Hepatocyte (in vitro differentiated cells): Measurements from ENCODE around the gene MYL6. TPM values are rescaled to one million over a fixed set of nuclear protein-coding genes. Genes with fewer than 3 reads are reported as not detected.

ENCODE experiments used
- DNase-seq: peaks from one replicate; pipeline ENCODE4 v3.0.0-alpha.2; 2016; ENCODE audit warnings: low spot score
- H2AFZ ChIP-seq: fragments of 200-600 bp; sonication (generic); 2 replicates; pipeline ENCODE4 v1.6.0; 2016; ENCODE audit warnings: antibody characterized with exemption, mild to moderate bottlenecking
- H3K27ac ChIP-seq: fragments of 200-600 bp; sonication (generic); 2 replicates; pipeline ENCODE4 v1.5.1; 2016; ENCODE audit warnings: mild to moderate bottlenecking
- H3K27me3 ChIP-seq: fragments of 200-600 bp; sonication (generic); 2 replicates; pipeline ENCODE4 v1.6.1; 2016
- H3K36me3 ChIP-seq: fragments of 200-600 bp; sonication (generic); replicated peaks from 2 replicates; pipeline ENCODE4 v1.5.1; 2016; ENCODE audit warnings: low read depth; ENCODE audit not compliant: insufficient read depth
- H3K4me1 ChIP-seq: fragments of 200-600 bp; sonication (generic); 2 replicates; pipeline ENCODE4 v1.5.1; 2016; ENCODE audit warnings: mild to moderate bottlenecking, moderate library complexity; ENCODE audit not compliant: insufficient read depth
- H3K4me2 ChIP-seq: fragments of 200-600 bp; sonication (generic); 2 replicates; pipeline ENCODE4 v1.6.0; 2016
- H3K4me3 ChIP-seq: fragments of 200-600 bp; sonication (generic); 2 replicates; pipeline ENCODE4 v1.5.1; 2016; ENCODE audit warnings: mild to moderate bottlenecking
- H3K79me2 ChIP-seq: fragments of 200-600 bp; sonication (generic); 2 replicates; pipeline ENCODE4 v1.6.0; 2017; ENCODE audit warnings: mild to moderate bottlenecking
- H3K9me2 ChIP-seq: fragments of 200-600 bp; sonication (generic); replicated peaks from 2 replicates; pipeline ENCODE4 v1.6.0; 2017; ENCODE audit warnings: mild to moderate bottlenecking; ENCODE audit not compliant: insufficient read depth
- H3K9me3 ChIP-seq: fragments of 200-600 bp; sonication (generic); 2 replicates; pipeline ENCODE4 v1.5.1; 2016; ENCODE audit warnings: low read depth, mild to moderate bottlenecking
- H4K20me1 ChIP-seq: fragments of 200-600 bp; sonication (generic); 2 replicates; pipeline ENCODE4 v1.6.0; 2016; ENCODE audit warnings: mild to moderate bottlenecking; ENCODE audit not compliant: insufficient read depth, poor library complexity, severe bottlenecking
- CTCF ChIP-seq: fragments of 200-600 bp; sonication (generic); IDR thresholded peaks from 2 replicates; pipeline ENCODE4 v1.5.1; 2016; ENCODE audit warnings: antibody characterized with exemption, mild to moderate bottlenecking; ENCODE audit not compliant: poor library complexity
- EZH2 ChIP-seq: fragments of 200-600 bp; sonication (generic); IDR thresholded peaks from 2 replicates; pipeline ENCODE4 v1.6.1; 2016; ENCODE audit warnings: antibody characterized with exemption, mild to moderate bottlenecking, borderline replicate concordance
- EZH2phosphoT487 ChIP-seq: fragments of 200-600 bp; sonication (generic); IDR thresholded peaks from one replicate; pipeline ENCODE4 v1.6.1; 2018; ENCODE audit warnings: antibody characterized with exemption, mild to moderate bottlenecking, low read depth, moderate library complexity; ENCODE audit not compliant: unreplicated experiment, severe bottlenecking
- WGBS: methylation state at CpG from one replicate; pipeline ENCODE4 v1.1.6; 2016; ENCODE audit warnings: low lambda C conversion rate; ENCODE audit errors: missing lambda C conversion rate; 5-methylcytosine and 5-hydroxymethylcytosine counted together
- polyA plus RNA-seq: library from polyadenylated mRNA; unstranded; fragments of >200 nt; fragmentation: Nextera tagmentation; extraction: Ambion mirVana; gene quantifications from 2 replicates; pipeline ENCODE4 v1.2.1, GENCODE V29; 2016
- total RNA-seq: library from RNA; depleted of rRNA; stranded (reverse); fragments of >200 nt; gene quantifications from 2 replicates; pipeline ENCODE4 v1.2.3, GENCODE V29; 2014

MYL6 gene
- total RNA-seq (1,441 and 1,490 TPM in 2 replicates), polyA plus RNA-seq (2,273 and 2,387 TPM in 2 replicates)

GRCh38 chr12:56158029-56158925 is at the start of gene MYL6:
TSS of gene MYL6 (plus strand) at chr12:56158359. CDS start at chr12:56158402, 43 bp downstream.
- H3K36me3 ChIP-seq: no peaks in the 10 kb centered on the region
- 1% methylated on average over 24 of the region's 30 CpGs for WGBS
- peak; percentile 100 for DNase-seq

GRCh38 chr12:56110571-56110970 is 47.6 kb upstream of the MYL6 start:
- no peak overlapping the region for H3K4me2 ChIP-seq
- H4K20me1 ChIP-seq: peaks cover 2% of the 10 kb centered on the region
- H3K9me3 ChIP-seq: no peaks in the 10 kb centered on the region
- H3K4me1 ChIP-seq: peaks cover 5% of the 10 kb centered on the region
- 99% methylated on average over 5 of the region's 5 CpGs for WGBS
- H3K4me3 ChIP-seq: no peak overlapping the region
- no peaks in the 10 kb centered on the region for H3K27me3 ChIP-seq
- no peaks in the 10 kb centered on the region for H3K9me2 ChIP-seq
- H3K27ac ChIP-seq: no peak overlapping the region
- no peak for DNase-seq
- TF ChIP-seq EZH2 (no peak), CTCF (no peak), EZH2phosphoT487 (no peak)
- H3K79me2 ChIP-seq: peaks cover 30% of the 10 kb centered on the region
- H2AFZ ChIP-seq: no peak overlapping the region
- no peaks in the 10 kb centered on the region for H3K36me3 ChIP-seq

More at GRCh38 chr12:56158029-56158925, at the start of gene MYL6:
- H3K4me2 ChIP-seq: peak within 1 kb of the TSS; percentile 88
- peaks cover 43% of the 10 kb centered on the region for H3K79me2 ChIP-seq
- H4K20me1 ChIP-seq: peaks cover 29% of the 10 kb centered on the region
- no peaks in the 10 kb centered on the region for H3K27me3 ChIP-seq
- H3K4me1 ChIP-seq: peaks cover 34% of the 10 kb centered on the region
- H3K27ac ChIP-seq: peak within 1 kb of the TSS; percentile 99
- no peaks in the 10 kb centered on the region for H3K9me2 ChIP-seq
- H3K9me3 ChIP-seq: no peaks in the 10 kb centered on the region
- peak within 1 kb of the TSS; percentile 39 for H2AFZ ChIP-seq
- H3K4me3 ChIP-seq: peak within 1 kb of the TSS; percentile 81
- no peak for TF ChIP-seq EZH2
- no peak for TF ChIP-seq EZH2phosphoT487
- no peak for TF ChIP-seq CTCF

- Histone ChIP-seq H3K27ac (no peak overlapping the region), H3K9me3 (no peaks in the 10 kb centered on the region), H3K9me2 (no peaks in the 10 kb centered on the region), H3K36me3 (no peaks in the 10 kb centered on the region), H4K20me1 (peaks cover 2% of the 10 kb centered on the region), H3K79me2 (peaks cover 10% of the 10 kb centered on the region), H3K4me3 (no peak overlapping the region), H3K27me3 (no peaks in the 10 kb centered on the region), H2AFZ (no peak overlapping the region), H3K4me2 (no peak overlapping the region), H3K4me1 (peaks cover 4% of the 10 kb centered on the region)
- no peak for DNase-seq
- 86% methylated on average over 1 of the region's 1 CpG for WGBS
- no peak for TF ChIP-seq CTCF
- TF ChIP-seq EZH2: no peak
- no peak for TF ChIP-seq EZH2phosphoT487
Observed at GRCh38 chr12:56114084-56114483, 44.1 kb upstream of the MYL6 start.
